Panc1 (cell line): Measurements from ENCODE around the gene RBMS1. TPM values are rescaled to one million over a fixed set of nuclear protein-coding genes. Genes with fewer than 3 reads are reported as not detected.
A peak's percentile ranks its signal among the peaks of the same experiment; 100 is the strongest.

Experiments
- ATAC-seq: fragments of 200-7000 bp; cut with Tn5 transposase; 2 replicates; pipeline ENCODE4 v1.9.1; 2020; ENCODE audit warnings: mild to moderate bottlenecking, moderate library complexity
- Bru-seq: library from RNA; stranded (reverse); fragments of 400-500 nt; gene quantifications from one replicate; lab custom pipeline; 2021; lab: Mats Ljungman, UMichigan
- BruChase-seq, 2 experiments: library from RNA; stranded (reverse); fragments of 400-500 nt; gene quantifications; one replicate each; lab custom pipeline; 2021; lab: Mats Ljungman, UMichigan
- BruUV-seq: library from RNA; stranded (reverse); fragments of 400-500 nt; replicated peaks from 2 replicates; lab custom pipeline; 2021; lab: Mats Ljungman, UMichigan
- CTCF ChIA-PET: fragments of 300-600 bp; sonication (Branson Sonifier 250); formaldehyde crosslinking; loops from one replicate; lab custom pipeline; 2022; ENCODE audit warnings: antibody characterized with exemption; lab: Charles Lee
- POLR2A ChIA-PET: fragments of 300-600 bp; sonication (Branson Sonifier 250); formaldehyde crosslinking; loops from one replicate; lab custom pipeline; 2022; ENCODE audit warnings: antibody characterized with exemption; lab: Charles Lee
- DNase-seq: peaks from one replicate; pipeline ENCODE4 v3.0.0-alpha.2; 2010; ENCODE audit warnings: low read depth, low spot score
- H3K27ac ChIP-seq: 2 replicates; pipeline ENCODE4 v1.5.1; 2011; ENCODE audit warnings: mild to moderate bottlenecking, low read length, inconsistent platforms
- H3K27me3 ChIP-seq: fragments of 200-500 bp; sonication (Bioruptor generic); 2 replicates; pipeline ENCODE4 v1.6.0; 2014; ENCODE audit warnings: low read length, inconsistent platforms; ENCODE audit not compliant: control insufficient read depth, insufficient read depth
- H3K36me3 ChIP-seq: fragments of 200-500 bp; sonication (Bioruptor generic); 2 replicates; pipeline ENCODE4 v1.5.1; 2014; ENCODE audit warnings: inconsistent platforms, mild to moderate bottlenecking, low read length, moderate library complexity; ENCODE audit not compliant: control insufficient read depth, insufficient read depth
- H3K4me1 ChIP-seq: 2 replicates; pipeline ENCODE4 v1.5.1; 2011; ENCODE audit warnings: inconsistent platforms, mild to moderate bottlenecking, low read length, moderate library complexity; ENCODE audit not compliant: control insufficient read depth, insufficient read depth
- H3K4me3 ChIP-seq, 2 experiments: 2 replicates each; pipeline ENCODE4 v1.5.1; 2011 to 2012; ENCODE audit warnings: low read depth in 2 of 2, low read length in 2 of 2, mild to moderate bottlenecking in 2 of 2, inconsistent platforms in 1 of 2, moderate library complexity in 1 of 2
- H3K9me3 ChIP-seq: fragments of 200-500 bp; sonication (Bioruptor generic); 2 replicates; pipeline ENCODE4 v1.5.1; 2014; ENCODE audit warnings: low read depth, mild to moderate bottlenecking, inconsistent platforms, low read length, moderate library complexity; ENCODE audit not compliant: control insufficient read depth, insufficient read depth
- CTCF ChIP-seq: fragments of 450-650 bp; IDR thresholded peaks from 2 replicates; pipeline ENCODE4 v1.5.1; 2017; ENCODE audit warnings: mild to moderate bottlenecking
- POLR2AphosphoS5 ChIP-seq: IDR thresholded peaks from 2 replicates; pipeline ENCODE4 v1.6.1; 2012; ENCODE audit warnings: mild to moderate bottlenecking, low read depth, low read length, moderate library complexity
- REST ChIP-seq, 2 experiments: IDR thresholded peaks; 2 replicates each; pipeline ENCODE4 v1.6.1; 2011 to 2012; ENCODE audit warnings: low read depth in 2 of 2, control low read depth in 1 of 2, low read length in 1 of 2, mild to moderate bottlenecking in 1 of 2, moderate library complexity in 1 of 2; ENCODE audit not compliant: insufficient read depth in 1 of 2
- SIN3A ChIP-seq: IDR thresholded peaks from 2 replicates; pipeline ENCODE4 v1.6.1; 2012; ENCODE audit warnings: low read depth, mild to moderate bottlenecking, low read length, moderate library complexity, borderline replicate concordance; ENCODE audit not compliant: insufficient read depth
- TCF7L2 ChIP-seq: IDR thresholded peaks from 2 replicates; pipeline ENCODE4 v1.6.1; 2011; ENCODE audit warnings: mild to moderate bottlenecking, low read depth, low read length, inconsistent platforms
- in situ Hi-C: cut with HindIII; loops from 2 replicates; pipeline ENCODE4 v1.10.0; 2016; ENCODE audit warnings: low sequenced_read_pairs, low pct_unique_long_range_greater_than_20kb
- intact Hi-C: fragments of 100-400 bp; cut with micrococcal nuclease; formaldehyde crosslinking; loops from one replicate; pipeline ENCODE4 v1.10.0; 2022; ENCODE audit not compliant: unreplicated experiment
- long read RNA-seq: library from polyadenylated mRNA; unstranded; transcript quantifications from one replicate; pipeline ENCODE4 v2.0.0, GENCODE V29; 2021; ENCODE audit not compliant: unreplicated experiment
- polyA plus RNA-seq: library from polyadenylated mRNA; unstranded; fragments of >200 nt; gene quantifications from one replicate; pipeline ENCODE4 v1.2.1, GENCODE V29; 2012; ENCODE audit warnings: missing spikeins; ENCODE audit not compliant: insufficient read length
- total RNA-seq: library from RNA; stranded (reverse); gene quantifications from one replicate; pipeline ENCODE4 v1.2.1, GENCODE V29; 2021; ENCODE audit not compliant: unreplicated experiment

Gene RBMS1
- 67.0 TPM for total RNA-seq
- polyA plus RNA-seq = 34.3 TPM
- Bru-seq, nascent RNA = percentile 86 among the genes with signal in this experiment
- percentile 69 among the genes with signal in this experiment for BruChase-seq, experiment 1, labeled RNA remaining after a 2-hour chase
- BruChase-seq, experiment 2, labeled RNA remaining after a 6-hour chase = percentile 72 among the genes with signal in this experiment
- long read RNA-seq, full-length matches to known transcripts = 27 of 111 reads
- long read RNA-seq, partial matches to known transcripts = 3 of 111 reads
- long read RNA-seq, other reads (novel, unspliced or antisense) = 81 of 111 reads

- Histone ChIP-seq H3K9me3 (no peaks in the 10 kb centered on the region), H3K4me3 (peak within 1 kb of the TSS; percentile 69 to 74), H3K36me3 (no peaks in the 10 kb centered on the region; the same call in 1 of the 2 replicates), H3K4me1 (peaks cover 12% of the 10 kb centered on the region), H3K27ac (peak within 1 kb of the TSS; percentile 77), H3K27me3 (peaks cover 5% of the 10 kb centered on the region; the same call in 1 of the 2 replicates)
- ChIA-PET POLR2A (interaction anchor here (0.6 kb wide), 1 partner anchor 199 kb away, joined by 3 read pairs; no protein-coding TSS in a partner anchor), CTCF (interaction anchor here (0.7 kb wide), 1 partner anchor 65 kb away, joined by 3 read pairs; no protein-coding TSS in a partner anchor)
- no TSS peak for BruUV-seq
- in situ Hi-C loops = no loop called here
- TF ChIP-seq REST (IDR thresholded peaks at IDR 0.05; ENCODE audit: insufficient read depth in 1 of 2, low read depth in 2 of 2, low read length in 1 of 2) (no peak), TCF7L2 (no peak), SIN3A (no peak), POLR2AphosphoS5 (no peak), CTCF (no peak)
- DNase-seq (no peak), ATAC-seq (peak; percentile 77)
- intact Hi-C loops = loop anchor here (10.0 kb wide), 1 partner anchor 481 kb away; no protein-coding TSS in a partner anchor
These were observed at the start of gene RBMS1 for GRCh38 chr2:160493227-160494028. Gene RBMS1 (minus strand): TSS chr2:160493807. CDS start chr2:160493363, 444 bp downstream.

- BruUV-seq = no TSS peak
- ChIA-PET POLR2A (no interaction called here), CTCF (no interaction called here)
- intact Hi-C loops = no loop called here
- TF ChIP-seq POLR2AphosphoS5 (no peak), TCF7L2 (no peak), SIN3A (no peak), CTCF (no peak), REST (IDR thresholded peaks at IDR 0.05; ENCODE audit: insufficient read depth in 1 of 2, low read depth in 2 of 2, low read length in 1 of 2) (no peak)
- no peaks in the 10 kb centered on the region for H3K36me3 ChIP-seq
- H3K27ac ChIP-seq = no peak overlapping the region
- no peaks in the 10 kb centered on the region for H3K9me3 ChIP-seq
- no peaks in the 10 kb centered on the region for H3K27me3 ChIP-seq
- DNase-seq (no peak), ATAC-seq (no peak)
- no peaks in the 10 kb centered on the region for H3K4me1 ChIP-seq
- no peak overlapping the region for H3K4me3 ChIP-seq
- in situ Hi-C loops = no loop called here
These were observed 48.1 kb upstream of the RBMS1 start for GRCh38 chr2:160541745-160542144.
